Activated T-helper 1 cell treated with anti-CD3 and anti-CD28 coated beads, Interleukin-2, amount 50 U/mL, for 16 hours (primary cell): Measurements from ENCODE around the gene TBK1.
A peak's percentile ranks its signal among the peaks of the same experiment; 100 is the strongest.

Source experiments
- DNase-seq, 2 donors: peaks; one replicate each; pipeline ENCODE4 v3.0.0-alpha.2; 2020; ENCODE audit warnings: low read depth in 1 of 2, low spot score in 1 of 2

The TBK1 gene

DNA sequence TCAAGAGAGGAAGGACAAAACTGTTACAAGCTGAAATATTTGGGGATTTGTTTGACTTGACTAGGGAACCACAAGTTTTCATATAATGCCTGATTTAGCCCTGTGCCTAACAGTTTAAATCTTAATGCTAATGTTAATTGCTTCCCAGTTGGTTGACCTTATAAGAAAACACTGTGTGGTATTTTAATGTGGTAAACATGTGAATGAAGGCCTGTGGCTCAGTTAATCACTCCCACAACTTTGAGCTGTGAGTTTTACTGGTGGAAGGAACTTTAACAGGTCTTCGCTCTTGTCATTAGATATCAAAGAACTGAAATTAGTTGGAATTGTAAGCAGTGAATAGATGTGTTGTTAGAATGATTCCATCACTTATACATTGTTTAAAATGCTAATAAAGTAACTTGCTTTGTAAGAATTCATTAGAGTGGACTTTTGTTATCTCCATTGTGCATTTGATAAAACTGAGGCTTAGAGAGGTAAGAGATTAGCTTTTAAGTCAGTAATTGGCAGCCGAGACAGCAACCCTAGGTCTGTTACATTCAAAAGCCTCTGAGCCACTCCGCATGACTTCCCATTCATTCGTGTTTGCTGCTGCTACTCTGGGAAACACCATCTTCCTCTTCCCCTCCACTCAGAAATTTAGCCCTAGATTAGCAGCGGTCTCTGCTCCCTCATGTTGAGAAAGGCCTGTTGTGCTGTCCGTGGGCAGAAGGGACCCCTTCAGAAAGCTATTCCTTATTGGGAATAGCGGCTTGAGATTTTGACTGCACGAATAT lies 1.0 kb upstream of the TBK1 start:
- no peak for DNase-seq

DNA sequence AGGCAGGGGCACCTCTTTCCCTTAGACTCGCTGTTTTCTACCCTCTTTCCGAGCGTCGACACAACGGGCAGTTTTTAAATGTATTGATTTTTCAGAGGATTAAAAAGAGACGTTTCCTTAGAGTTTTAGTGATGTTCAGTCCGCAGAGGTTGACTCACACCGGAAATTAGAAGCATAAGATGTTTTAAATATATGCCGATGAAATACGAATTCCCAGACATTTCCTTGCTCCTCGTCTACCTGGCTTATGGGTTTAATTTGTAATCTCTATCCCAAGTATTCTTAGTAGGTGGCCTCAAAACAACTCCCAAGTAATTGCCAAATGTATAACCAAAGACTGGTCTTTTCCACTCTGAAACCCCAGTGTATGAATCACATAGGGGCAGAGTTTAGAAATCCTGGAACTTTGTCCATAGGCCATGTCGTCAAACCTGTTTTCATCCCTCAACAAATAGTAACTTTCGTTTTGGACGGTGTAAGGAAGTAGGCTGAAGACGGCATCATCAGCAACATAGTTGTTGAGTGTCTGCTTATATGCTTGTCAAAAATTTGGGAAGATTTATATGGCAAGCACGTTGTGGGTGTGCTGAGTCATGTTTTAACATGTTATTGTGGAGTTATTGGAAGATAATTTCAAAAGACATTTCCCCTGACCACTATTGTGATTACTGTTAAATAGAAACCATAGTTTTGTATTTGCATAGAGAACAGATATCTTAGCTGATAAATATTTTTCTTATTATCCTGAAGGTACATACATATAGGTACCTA lies 824 bp downstream of the TBK1 start:
- DNase-seq = no peak

DNA sequence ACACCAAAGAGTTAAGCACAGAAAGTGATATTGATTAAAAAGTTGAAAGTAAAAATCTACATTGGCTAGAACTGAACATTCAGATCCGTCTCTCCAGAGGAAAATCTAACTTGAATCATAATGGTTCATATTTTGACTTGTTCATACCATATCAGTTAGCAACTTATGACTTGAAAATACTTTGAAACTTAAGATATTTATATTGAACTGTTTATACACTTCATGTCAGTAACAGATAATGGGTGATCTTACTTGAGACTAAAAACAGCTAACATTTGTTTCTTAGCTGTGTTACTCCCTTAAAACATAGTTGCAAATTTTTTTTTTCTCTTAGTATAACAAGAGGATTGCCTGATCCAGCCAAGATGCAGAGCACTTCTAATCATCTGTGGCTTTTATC lies 3.6 kb downstream of the TBK1 start:
- no peak for DNase-seq

DNA sequence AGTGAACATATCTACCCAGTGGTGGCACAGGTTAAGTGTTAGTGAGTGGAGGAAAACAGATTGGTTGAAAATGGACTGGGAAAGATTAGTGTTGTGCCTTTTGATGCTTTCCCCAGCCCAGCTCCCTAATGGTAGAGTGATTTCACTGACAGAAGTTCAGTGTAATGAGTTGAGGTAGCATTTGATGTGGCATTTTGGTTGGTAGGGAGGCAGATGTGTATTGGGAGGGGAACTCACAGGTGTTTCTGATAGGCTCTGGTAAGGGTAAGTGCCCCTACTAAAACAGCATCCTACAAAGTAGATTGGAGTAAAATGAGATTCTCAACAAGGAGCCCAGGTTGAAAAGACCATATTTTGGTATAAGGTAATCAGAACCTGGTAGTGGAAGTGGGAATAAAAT lies 4.2 kb downstream of the TBK1 start:
- DNase-seq = no peak

DNA sequence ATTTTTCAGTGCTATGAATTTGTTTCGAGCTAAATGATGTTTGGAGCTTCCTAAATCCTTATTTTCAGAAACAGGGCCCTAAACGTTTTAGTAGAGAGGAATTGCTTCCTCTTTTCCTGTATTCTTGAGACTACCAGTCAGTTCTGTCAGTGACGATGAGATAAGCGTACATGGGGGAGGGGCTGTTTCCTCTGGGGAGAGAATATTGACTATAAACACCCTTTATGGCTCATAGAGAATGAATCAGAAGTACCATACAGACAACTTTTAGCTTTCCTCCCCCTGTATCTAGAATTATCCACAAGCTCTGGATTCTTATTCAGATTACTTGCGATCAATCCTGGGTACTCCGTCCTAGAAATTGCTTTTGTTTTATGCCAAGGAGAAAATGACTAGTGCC lies 5.1 kb downstream of the TBK1 start:
- DNase-seq = peak in 1 of 2 donors; percentile 5

DNA sequence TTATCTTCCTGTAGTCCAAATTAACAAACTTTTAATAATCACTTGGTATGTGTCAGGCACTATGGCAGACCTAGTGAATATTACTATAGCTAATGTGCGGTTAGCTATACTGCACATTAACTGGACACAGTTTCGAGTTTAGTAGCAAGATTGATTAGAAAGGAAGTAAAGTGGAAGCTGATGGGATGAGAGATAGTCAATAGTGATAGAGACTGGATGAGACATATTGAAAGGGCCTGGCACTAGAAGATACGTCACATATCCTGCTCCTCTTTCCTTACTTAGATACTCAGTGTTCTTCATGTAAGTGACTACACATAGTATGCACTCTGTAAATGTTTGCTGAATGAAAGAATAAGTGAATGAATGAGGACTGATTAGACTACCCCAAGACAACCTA lies 5.5 kb downstream of the TBK1 start:
- no peak for DNase-seq

DNA sequence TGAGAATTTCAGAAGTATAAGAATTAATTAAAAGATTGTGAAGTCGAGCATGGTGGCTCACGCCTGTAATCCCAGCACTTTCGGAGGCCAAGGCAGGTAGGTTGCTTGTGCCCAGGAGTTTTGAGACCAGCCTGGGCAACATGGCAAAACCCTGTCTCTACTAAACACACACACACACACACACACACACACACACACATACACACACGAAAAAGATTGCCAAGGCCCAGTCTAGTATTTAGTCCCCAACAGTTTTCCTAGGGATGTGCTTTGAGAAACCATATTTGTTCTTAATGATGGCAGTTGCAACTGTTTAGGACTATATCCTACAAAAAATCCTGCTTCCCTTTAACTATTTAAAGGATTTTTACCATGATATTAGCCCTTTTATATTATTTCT lies 6.0 kb downstream of the TBK1 start:
- no peak for DNase-seq

DNA sequence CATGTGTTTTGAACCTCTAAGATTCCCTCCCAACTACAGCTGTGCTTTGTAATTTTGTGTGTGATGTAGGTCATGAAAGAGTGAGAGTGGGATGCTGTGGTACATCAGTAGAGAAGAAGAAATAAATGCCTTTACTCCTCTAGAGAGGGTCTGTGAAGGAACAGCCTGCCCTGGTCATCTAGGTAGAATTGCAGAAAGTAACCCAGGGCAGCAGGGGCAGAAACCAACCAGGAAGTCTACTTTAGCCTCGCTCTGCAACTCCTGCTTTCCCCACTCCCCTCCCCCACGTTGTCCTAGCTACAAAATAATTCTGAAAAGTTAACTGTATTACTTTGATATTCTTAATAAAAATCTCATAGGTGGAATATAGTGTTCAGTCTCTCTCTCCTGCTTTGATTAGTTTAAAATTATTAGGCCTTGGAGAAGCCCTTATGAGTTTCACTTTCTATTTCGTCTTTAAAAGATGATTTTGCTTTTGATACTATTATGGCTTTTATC lies 7.5 kb downstream of the TBK1 start:
- no peak for DNase-seq

DNA sequence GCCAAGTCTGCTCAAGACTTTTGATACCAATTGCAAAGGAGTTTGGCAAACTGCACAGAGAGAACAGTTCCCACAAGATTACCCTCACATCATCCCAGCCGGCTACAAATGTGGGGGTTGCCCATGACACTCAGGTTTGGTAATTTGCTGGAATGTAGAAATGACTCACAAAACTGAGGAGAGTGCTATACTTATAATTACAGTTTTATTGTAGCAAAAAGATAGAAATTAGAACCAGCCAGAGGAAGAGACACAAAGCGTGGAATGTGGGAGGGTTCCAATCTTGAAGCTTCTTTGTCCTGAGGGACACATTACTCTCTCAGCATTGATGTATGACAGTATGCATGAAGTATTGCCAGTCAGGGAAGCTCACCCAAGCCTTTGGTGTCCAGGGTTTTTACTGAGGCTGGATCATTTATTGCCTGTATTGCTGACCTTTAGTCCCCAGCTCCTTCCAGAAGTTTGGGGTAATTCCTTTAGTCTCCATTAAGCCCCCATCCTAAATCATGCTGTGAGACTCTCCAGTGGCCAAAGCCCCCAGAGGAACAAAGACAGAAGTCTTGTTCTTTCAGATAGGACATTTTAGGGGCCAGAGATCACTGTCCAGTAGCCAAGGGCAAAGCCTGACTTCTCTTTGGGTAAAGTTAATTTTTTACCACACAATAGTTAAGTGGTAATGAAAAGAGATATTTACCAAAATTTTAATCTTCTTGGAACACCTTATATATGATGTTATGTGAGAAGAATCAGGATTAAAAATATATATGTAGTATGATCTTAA lies 9.9 kb downstream of the TBK1 start:
- DNase-seq = no peak

DNA sequence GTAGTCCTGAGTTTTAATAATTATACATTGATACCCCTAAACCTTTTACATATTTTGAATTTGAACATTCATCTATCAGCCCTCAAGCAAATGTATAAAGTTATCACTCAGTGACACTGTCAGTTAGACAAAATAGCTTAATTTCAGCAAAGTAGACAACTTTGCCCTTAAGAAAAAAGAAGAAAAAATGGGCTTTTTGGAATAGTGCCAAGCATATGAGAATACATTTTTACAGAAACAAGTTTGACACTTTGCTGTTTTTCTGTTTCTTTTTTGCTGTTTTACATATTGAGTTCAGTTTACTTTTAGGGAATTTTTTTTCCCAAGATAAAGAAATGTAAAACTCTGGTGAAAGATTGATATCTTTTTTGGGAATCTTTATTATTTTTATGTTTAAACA lies 14.3 kb downstream of the TBK1 start:
- DNase-seq = no peak

DNA sequence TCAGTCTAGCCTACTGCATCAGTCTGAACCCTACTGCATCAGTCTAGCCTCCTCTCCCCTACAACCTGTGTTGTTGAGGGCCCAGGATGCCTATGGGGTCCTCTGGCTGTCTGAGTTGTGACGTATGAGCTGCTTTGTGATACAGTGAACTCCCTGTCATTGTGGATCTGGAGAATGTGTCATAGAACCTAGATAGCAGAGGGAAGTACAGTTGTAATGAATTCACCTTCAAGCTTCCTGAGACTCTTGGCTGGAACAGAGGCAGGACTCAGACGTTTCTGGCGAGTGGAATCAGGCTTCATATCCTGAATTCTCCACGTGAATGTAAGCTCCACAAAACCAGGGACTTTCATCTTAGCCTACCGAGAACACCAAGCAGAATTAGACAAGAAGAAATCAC lies 17.0 kb downstream of the TBK1 start:
- DNase-seq = no peak

DNA sequence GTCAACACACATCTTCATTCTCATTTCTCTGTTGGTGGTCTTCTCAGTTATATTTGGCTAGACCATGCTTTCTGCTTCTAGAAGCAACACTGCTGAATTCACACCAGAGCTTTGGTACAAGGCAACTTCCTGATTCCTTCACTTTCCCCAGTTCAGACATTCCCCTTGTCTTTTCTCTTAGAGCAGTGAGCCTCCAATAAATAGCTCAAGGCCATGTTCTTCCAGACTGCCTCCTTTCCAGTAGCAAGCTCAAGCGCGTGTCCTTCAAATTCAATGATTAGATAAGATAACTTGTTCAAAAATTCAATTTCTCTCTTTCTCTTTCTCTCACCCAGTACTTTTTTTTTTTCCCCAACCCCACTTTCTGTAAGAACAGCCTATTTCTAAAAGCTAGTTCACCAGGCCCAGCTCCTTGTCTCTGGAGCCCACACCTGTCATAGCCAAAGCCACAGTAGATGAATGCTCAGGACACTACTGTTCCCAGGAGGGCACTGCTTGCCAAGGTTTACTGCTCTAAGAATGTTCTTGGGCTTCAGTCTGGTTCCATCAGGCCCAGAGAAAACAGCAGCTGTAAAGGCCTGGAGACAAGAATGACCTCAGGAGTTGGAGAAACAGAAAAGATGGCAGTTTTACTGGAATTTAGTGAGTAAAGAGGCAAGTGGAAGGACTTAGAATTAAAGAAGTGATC lies 17.7 kb downstream of the TBK1 start:
- DNase-seq = no peak

DNA sequence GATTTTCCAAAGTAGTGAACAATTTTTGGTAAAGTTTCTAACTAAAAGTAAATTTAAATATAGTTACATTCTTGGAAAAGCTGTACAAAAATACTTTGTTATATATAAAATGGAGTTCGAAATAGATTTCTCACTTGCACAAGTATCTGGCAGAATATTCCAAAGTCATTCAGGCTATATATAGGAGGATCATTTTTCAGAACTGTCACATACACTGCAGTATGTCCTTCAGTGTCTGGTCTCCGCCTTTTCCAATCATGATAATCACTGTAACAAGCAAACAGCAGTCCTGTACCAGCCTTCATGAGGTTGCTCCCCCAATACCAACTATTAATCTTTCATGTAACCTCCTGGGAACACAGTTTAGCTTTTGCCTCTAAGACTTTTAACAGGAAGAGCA lies 18.6 kb downstream of the TBK1 start:
- no peak for DNase-seq

DNA sequence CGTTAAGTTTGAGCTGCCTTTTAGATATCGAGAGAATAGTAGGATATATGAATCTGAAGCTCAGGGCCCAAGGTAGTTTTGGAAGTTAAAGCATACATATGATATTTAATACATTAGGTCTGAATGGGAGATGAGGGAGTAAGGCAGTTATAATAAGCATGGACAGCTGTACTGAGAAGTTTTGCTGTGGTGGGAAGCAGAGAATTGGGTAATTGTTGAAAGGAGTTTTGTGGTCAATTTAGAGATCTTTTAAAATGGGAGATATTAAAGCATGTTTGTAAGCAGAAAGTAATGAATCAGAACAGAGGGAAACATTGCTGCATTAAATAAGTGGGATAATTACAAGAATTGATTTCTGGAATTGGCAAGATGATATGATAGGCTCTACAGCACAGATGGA lies 21.3 kb downstream of the TBK1 start:
- DNase-seq = no peak

DNA sequence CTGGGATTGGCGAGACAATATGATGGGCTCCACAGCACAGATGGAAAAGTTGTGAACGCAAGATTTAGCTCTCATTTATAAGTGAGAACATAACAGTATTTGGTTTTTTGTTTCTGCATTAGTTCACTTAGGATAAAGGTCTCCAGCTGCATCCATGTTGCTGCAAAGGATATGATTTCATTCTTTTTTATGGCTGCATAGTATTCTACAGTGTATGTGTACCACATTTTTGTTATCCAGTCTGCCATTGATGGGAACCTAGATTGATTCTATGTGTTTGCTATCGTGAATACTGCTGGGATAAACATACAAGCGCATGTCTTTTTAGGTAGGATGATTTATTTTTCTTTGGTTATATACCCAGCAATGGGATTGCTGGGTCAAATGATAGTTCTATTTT lies 23.6 kb downstream of the TBK1 start:
- DNase-seq = no peak

DNA sequence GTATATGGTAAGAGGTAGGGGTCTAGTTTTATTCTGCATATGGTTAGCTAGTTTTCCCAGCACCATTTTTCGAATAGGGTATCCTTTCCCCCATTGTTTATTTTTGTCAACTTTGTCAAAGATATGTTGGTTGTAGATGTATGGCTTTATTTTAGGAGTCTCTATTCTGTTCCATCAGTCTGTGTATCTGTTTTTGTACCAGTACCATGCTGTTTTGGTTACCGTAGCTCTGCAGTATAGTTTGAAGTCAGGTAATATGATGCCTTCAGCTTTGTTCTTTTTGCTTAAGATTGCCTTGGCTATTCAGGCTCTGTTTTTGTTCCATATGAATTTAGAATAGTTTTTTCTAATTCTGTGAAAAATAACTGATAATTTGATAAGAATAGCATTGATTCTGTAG lies 24.9 kb downstream of the TBK1 start:
- no peak for DNase-seq

DNA sequence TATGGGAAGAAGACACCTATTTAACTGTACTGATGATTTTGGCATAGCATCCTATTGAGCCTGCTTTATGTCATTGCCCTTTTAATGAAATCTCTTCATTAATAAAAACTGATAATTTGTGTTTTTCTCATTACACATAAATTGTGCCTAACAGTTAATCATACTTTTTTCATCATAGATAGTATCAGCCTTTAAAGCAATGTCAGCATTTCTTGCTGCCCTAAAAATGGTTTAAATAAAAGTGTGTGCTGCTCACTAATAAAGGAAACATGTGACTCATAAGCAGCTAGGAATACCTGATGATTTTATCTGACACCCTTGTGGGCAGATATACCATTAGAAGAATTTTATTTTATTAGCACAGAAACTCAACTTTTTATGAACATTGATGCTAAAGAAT lies 26.7 kb downstream of the TBK1 start:
- no peak for DNase-seq

DNA sequence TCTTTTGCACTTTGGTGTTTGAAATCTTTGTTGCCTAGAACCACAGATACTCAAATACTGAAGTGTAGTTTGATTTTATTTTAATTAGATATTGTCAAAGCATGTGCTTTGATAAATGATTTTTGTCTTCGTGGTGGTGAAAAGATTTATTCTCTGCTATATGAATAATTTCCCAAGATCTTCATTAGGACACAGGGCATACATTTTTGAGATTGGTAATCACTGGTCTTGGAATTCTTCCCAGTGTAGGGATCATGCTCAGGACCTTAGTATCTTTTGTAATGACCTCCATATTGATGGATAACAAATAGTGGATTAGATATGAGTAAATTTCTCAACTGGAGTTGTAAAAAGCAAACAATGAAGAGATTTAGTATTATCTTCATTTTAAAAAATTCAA lies 28.2 kb downstream of the TBK1 start:
- DNase-seq = no peak

DNA sequence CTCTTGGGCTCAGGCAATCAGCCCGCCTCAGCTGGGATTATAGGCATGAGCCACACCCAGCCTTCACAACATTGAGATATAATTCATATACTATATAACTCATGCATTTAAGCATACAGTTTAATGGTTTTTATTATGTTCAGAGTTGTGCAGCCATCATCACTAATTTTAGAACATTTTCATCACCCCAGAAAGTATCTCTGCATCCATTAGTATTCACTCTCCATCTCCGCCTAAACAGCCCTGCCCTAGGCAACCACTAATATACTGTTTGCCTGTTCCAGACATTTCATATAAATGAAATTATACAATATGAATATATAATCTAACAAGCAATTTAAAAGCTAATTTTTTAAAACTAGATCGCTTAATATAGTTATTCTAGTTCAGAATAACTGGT lies 34.7 kb downstream of the TBK1 start:
- DNase-seq = no peak

DNA sequence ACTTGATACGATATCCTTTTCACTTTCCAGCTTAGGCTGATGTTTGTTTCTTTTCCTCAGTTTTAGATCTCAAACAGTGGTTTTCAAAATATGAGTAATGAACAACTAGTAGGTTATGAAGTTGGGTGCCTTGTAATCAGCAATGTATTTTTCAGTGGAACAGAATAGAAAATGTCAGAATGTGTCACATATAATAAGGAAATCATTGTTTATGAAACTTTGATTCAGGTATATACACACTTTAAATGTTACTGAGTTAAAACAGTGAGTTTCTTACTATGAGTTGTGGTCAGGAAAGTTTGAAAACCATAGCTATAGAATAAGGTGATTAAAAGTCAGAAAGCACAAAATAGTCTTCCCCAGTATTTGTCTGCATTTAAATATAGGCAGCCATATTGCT lies 39.8 kb downstream of the TBK1 start:
- DNase-seq = no peak

DNA sequence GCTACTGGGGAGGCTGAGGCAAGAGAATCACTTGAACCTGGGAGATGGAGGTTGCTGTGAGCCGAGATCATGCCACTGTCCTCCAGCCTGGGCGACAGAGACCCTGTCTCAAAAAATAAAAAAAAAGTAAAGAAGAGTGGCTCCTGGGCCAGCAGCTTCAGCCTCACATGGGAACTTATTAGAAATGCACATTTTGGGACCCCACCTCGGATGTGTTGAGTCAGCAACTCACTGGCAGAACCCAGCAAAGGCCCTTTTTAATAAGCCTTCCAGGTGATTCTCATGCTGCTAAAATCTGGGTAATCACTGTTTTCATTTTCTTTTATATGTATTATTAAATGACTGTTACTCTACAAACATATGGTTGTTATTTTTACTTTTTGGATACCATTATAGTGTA lies 41.6 kb downstream of the TBK1 start:
- no peak for DNase-seq
